NCI-H2081 (cell line): ENCODE data around the gene MKLN1.
"Not testable (repeated sequence)": the region's sequence is repeated elsewhere in the genome, so short reads cannot be mapped to it uniquely, and the experiment has no call there.

Source experiments
- DNase-seq, 2 experiments: peaks; one replicate each; lab custom pipeline; 2025; lab: John Stamatoyannopoulos, UW

Gene MKLN1

GRCh38 chr7:131327626-131328376, at the start of gene MKLN1:
Gene MKLN1 (plus strand): TSS chr7:131327876. CDS start chr7:131327900, 24 bp downstream.
- DNase-seq, result peak; percentile 91

DNA sequence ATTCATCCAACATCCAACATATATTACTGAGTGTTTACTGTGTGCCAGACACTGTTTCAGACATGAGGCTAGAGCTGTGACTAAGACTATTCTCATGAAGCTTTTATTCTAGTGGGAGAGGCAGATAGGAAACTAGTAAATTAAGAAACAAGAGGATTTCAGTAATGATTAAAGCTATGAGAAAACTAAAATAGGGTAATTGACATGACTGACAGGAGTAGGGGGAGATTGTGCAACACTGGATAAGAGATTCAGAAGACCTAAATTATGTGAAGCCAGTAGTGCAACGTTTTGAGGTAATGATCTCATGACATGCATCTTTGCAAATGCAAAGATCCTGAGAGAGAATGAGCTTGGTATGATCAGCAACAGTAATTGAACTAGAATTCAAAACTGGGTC, 48.6 kb upstream of the MKLN1 start:
- DNase-seq, result no peak

DNA sequence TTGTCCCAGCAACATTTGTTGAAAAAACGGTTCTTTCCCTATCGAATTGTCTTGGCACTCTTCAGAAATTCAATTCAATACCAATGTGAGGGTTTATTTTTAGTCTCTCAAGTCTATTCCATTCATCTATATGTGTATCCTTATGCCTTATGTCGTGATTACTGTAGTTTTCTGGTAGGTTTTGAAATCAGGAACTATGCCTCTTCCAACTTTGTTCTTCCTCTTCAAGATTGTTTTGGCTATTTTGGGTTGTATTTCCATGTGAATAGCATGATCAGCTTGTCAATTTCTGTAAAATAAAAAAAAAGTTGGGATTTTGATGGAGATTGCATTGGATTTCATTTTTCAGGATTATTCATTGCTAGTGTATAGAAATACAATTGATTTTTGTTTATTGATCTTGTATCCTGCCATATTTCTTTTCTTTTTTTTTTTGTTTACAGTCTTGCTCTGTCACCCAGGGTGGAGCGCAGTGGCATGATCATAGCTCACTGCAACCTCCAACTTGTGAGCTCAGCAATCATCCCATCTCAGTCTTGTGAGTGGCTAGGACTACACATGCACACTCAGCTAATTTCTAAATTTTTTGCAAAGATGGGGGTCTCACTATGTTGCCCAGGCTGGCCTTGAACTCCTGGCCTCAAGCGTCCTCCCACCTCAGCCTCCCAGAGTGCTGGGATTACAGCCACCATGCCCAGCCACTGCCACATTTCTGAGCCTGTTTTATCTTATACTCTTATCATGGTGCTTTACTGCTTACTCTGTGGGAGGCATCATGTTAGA, 46.2 kb upstream of the MKLN1 start:
- DNase-seq, result no peak

GRCh38 chr7:131284702-131285419, 42.8 kb upstream of the MKLN1 start:
- DNase-seq, result peak in 1 of 2 experiments; percentile 9

- DNase-seq, result no peak
These were observed 42.1 kb upstream of the MKLN1 start for GRCh38 chr7:131285556-131285955.

- DNase-seq, result no peak
These were observed 39.2 kb upstream of the MKLN1 start for GRCh38 chr7:131288450-131288849.

DNA sequence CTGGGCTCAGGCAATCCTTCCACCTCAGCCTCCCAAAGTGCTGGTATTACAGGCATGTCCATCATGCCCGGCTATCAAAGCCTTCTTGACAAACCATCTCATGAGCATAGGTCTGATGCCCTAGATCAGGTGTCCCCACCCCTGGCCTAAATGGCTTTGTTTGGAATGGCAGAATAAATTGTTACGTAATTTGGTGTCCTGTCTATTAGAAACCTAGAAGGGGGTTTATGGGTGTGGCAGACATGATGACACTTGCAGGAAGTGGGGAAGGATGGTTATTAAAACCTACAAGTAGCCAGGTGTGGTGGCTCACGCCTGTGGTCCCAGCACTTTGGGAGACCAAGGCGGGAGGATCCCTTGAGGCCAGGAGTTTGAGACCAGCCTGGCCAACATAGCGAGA, 38.6 kb upstream of the MKLN1 start:
- no peak for DNase-seq

- DNase-seq, result no peak
These were observed 35.4 kb upstream of the MKLN1 start for GRCh38 chr7:131292141-131292905.

DNA sequence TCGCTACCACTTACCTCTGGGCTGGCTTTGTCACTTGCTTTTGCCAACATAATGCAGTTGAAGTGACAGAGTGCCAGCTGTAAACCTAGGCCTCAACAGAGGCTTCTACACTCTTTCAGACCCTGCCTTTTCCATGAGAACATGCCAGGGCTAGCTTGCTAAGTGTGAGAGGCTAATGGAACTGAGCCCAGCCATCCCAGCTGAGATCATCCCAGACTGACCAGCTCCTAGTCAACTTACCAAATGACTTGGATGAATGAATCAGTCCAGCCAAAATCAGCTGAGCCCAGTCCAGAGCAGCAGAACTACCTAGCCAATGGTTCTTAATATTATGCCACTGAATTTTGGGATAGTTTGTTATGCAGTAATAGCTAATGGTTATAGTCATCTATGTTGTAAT, 34.7 kb upstream of the MKLN1 start:
- DNase-seq, result no peak

DNA sequence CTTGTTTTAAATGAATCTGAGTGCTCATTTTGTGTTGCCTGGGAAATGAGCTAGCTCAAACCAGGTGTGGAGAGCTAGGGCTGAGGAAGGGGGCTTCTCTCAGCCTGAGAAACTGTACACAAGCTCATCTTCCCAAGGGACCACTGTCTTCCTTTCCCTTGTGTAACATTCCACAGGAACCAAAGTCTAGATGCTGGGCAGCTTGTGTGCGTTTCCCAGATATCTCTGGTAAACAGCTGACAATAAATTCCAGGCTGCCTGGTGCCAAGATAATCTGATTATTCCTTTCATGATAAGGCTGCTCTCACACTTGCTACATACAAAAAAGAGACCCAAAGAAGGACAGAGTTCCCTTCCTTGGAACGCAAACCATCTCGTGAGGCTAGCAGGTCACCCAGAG, 33.1 kb upstream of the MKLN1 start:
- no peak for DNase-seq

DNA sequence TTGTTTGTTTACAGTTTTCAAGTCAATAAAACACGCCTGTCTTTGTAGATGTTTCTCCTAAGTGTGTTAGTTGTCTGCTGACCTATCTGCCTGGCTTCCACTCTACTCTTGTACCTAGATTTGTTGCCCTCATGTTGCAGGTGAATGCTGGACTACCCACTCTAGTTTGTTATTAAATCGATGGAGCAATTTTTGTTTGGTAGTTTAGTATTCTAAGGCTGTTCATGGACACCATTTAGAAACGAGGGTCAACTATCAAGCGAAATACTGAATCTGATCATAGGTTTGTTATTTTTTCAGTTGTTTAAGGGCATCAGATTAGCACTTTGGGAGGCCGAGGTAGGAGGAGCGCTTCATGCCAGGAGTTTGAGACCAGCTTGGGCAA, 29.1 kb upstream of the MKLN1 start:
- DNase-seq, result no peak

DNA sequence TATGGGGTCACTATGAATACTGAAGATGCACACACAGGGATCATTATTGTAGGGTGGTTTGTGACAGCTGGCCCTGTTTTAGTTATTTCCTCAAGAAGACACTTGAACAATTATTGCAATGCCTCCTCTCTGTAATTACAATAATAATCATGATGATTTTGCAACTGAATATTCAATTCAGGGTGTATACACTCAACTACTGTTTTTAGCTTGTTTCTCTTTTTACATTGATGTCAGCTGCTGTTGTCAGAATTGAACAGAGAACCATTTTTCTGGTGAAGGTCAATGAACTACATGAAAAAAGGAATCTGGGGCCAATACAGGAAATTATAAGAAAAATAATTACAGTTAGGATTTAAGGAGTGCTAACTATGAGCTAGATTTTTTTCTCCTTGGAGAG, 28.6 kb upstream of the MKLN1 start:
- DNase-seq, result no peak

DNA sequence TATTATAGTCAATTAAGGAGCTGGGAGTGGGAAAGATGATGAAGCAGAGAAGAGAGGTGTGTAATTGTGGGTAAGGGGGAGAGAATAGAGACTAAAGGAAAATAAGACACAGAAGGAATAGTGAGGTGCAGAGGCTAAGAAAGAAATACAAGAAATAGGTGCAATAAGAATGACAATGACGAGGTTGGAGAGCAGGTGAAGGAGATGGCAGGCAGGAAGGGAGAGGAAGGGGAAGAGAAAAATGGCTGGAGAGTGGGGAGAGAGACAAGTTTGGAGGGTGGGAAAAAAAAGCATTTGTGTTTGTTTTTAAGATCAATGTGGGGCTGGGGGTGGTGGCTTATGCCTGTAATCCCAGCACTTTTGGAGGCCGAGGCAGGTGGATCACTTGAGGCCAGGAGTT, 27.6 kb upstream of the MKLN1 start:
- DNase-seq, result no peak

DNA sequence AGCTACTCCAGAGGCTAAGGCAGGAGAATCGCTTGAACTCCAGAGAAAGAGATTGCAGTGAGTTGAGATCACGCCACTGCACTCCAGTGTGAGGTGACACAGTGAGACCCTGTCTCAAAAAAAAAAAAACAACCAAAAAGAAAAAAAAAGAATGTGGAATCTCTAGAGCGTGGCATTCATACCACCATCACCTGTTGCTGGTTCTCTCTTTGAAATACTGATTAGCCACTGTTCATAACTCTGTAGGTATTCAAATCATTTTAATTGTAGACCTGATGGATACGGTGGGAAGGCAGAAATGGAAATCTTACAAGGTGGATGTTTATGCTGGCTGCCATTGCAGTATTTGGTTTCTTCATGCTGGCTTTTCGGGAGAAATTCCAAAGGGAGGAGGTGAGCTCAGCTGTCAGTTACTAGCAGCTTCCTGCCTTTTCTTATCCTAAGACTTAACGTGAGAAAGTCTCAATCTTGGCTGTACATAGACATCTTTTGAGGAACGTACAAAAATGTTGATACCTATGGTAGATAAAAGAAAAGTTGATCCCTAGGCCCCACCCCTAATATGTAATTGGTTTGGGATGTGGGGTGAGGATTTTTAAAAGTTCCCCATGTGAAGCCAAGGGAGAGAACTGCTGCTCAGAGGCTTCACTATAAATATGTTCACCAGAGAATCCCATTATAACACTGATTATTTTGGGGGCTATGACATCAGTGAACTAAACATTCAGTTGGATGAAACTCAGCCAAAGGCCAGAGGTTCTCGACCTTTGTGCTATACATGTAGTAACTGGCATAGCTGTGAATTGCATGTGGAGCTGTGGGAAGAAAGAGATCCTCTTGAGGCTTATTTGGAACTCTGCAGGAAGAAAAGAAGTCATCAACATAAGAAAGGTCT, 26.9 kb upstream of the MKLN1 start:
- no peak for DNase-seq

DNA sequence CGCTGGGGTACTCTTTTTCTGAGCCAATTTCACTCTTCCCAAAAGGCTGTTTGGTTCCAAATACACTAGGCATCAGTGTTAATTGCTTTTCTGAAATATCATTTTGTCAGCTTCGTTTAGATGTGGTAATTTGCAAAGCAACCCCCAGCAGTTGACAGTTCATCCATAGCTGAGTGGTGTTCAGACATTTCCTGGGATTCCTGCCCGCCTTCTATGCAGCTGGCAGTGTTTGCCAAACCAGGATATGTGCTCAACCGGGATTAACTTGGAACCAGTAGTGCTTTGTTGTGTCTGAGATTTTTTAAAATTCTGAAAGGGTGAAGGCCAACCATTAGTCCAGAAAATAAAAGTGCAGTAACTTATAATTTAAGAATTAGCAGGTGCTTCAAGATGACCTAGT, 25.2 kb upstream of the MKLN1 start:
- no peak for DNase-seq

GRCh38 chr7:131302876-131303707, 24.6 kb upstream of the MKLN1 start:
- DNase-seq, result peak in 1 of 2 experiments; percentile 56

- DNase-seq, result peak in 1 of 2 experiments; percentile 23
These were observed 22.5 kb upstream of the MKLN1 start for GRCh38 chr7:131305152-131305551.

DNA sequence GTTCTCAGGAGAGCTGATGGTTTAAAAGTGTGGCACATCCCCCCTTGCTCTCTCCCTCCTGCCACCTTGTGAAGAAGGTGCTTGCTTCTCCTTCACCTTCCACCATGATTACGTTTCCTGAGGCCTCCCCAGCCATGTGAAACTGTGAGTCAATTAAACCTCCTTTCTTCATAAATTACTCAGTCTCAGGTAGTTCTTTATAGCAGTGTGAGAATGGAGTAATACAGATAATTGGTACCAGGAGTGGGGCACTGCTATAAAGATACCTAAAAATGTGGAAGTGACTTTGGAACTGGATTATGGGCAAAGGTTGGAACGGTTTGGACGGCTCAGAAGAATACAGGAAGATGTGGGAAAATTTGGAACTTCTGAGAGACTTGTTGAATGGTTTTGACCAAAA, 21.6 kb upstream of the MKLN1 start:
- not testable (repeated sequence) for DNase-seq

DNA sequence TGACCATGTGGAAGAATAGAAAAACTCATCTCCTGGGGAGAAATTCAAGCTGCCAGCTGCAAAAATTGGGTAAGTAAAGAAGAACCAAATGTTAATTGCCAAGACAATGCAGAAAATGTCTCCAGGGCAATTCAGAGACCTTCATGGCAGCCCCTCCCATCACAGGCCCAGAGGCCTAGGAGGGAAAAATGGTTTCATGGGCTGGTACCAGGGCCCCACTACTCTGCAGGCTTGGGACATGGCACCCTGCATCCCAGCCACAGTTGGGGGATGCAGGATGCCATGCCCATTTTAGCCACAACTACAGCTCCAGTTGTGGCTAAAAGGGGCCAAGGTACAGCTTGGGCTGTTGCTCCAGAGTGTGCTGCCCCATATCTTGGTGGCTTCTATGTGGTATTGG, 20.9 kb upstream of the MKLN1 start:
- DNase-seq, result no peak

DNA sequence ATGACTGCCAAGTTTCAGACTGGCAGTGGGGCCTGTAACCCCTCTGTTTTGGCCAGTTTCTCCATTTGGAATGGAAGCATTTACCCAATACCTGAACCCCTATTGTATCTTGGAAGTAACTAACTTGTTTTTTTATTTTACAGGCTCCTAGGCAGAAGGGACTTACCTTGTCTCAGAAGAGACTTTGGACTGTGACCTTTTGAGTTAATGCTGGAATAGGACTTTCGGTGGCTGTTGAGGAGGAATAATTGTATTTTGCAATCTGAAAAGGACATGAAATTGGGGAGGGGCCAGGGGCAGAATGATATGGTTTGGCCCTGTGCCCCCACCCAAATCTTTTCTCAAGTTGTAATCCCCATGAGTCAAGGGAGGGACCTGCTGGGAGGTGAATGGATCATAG, 20.0 kb upstream of the MKLN1 start:
- no peak for DNase-seq
